Liver (tissue), 9 donors: ENCODE measurements around the gene WWP2. TPM values are rescaled to one million over a fixed set of nuclear protein-coding genes. Genes with fewer than 3 reads are reported as not detected.

ENCODE experiments used
- DNase-seq: peaks from one replicate; pipeline ENCODE4 v3.0.0-alpha.2; 2017; ENCODE audit warnings: low spot score
- H3K27ac ChIP-seq, 2 donors: one replicate each; pipeline ENCODE4 v1.7.0; 2013; ENCODE audit warnings: inconsistent platforms in 2 of 2, low read length in 2 of 2, control low read depth in 1 of 2, low read depth in 1 of 2, mild to moderate bottlenecking in 1 of 2
- H3K27me3 ChIP-seq, 4 donors: one replicate each; pipeline versions ENCODE4 v1.6.1 to v1.7.0; 2013; ENCODE audit warnings: low read length in 3 of 4, inconsistent platforms in 1 of 4, mild to moderate bottlenecking in 1 of 4, moderate library complexity in 1 of 4; ENCODE audit not compliant: control insufficient read depth in 4 of 4, insufficient read depth in 4 of 4
- H3K36me3 ChIP-seq, 4 donors: one replicate each; pipeline versions ENCODE4 v1.6.1 to v1.7.0; 2013; ENCODE audit warnings: low read length in 3 of 4, mild to moderate bottlenecking in 3 of 4, low read depth in 1 of 4, moderate library complexity in 1 of 4; ENCODE audit not compliant: control insufficient read depth in 4 of 4, insufficient read depth in 3 of 4
- H3K4me1 ChIP-seq, 4 donors: one replicate each; pipeline versions ENCODE4 v1.6.1 to v1.7.0; 2013; ENCODE audit warnings: low read length in 3 of 4, mild to moderate bottlenecking in 3 of 4, moderate library complexity in 1 of 4; ENCODE audit not compliant: control insufficient read depth in 4 of 4, insufficient read depth in 4 of 4
- H3K4me3 ChIP-seq, 3 donors: one replicate each; pipeline versions ENCODE4 v1.6.1 to v1.7.0; 2013; ENCODE audit warnings: low read length in 3 of 3, control low read depth in 1 of 3, low read depth in 1 of 3, mild to moderate bottlenecking in 1 of 3
- H3K9ac ChIP-seq, 2 donors: one replicate each; pipeline ENCODE4 v1.7.0; 2013; ENCODE audit warnings: low read length in 2 of 2, mild to moderate bottlenecking in 2 of 2, moderate library complexity in 2 of 2, control low read depth in 1 of 2, low read depth in 1 of 2
- H3K9me3 ChIP-seq, 4 donors: one replicate each; pipeline versions ENCODE4 v1.6.1 to v1.7.0; 2013; ENCODE audit warnings: low read length in 3 of 4; ENCODE audit not compliant: control insufficient read depth in 4 of 4
- ATF3 ChIP-seq: IDR thresholded peaks from 2 replicates; pipeline ENCODE4 v1.6.1; 2016; ENCODE audit warnings: antibody characterized with exemption
- CTCF ChIP-seq: fragments of 150-350 bp; IDR thresholded peaks from 2 replicates; pipeline ENCODE4 v1.5.1; 2017; ENCODE audit warnings: improper control_type of control experiment, low read depth, low read length; ENCODE audit not compliant: missing input control
- EGR1 ChIP-seq, 2 donors: IDR thresholded peaks; 2 replicates each; pipeline ENCODE4 v1.6.1; 2016 to 2018; ENCODE audit warnings: antibody characterized with exemption in 2 of 2, low read depth in 2 of 2
- FOXA1 ChIP-seq: IDR thresholded peaks from 2 replicates; pipeline ENCODE4 v1.6.1; 2016; ENCODE audit warnings: antibody characterized with exemption
- FOXA2 ChIP-seq: IDR thresholded peaks from 2 replicates; pipeline ENCODE4 v1.6.1; 2016; ENCODE audit warnings: antibody characterized with exemption
- GABPA ChIP-seq, 2 donors: IDR thresholded peaks in 1 of 2; conservative IDR thresholded peaks in 1 of 2; 2 replicates each; pipeline ENCODE4 v1.6.1; 2016; ENCODE audit warnings: antibody characterized with exemption in 2 of 2, mild to moderate bottlenecking in 1 of 2, moderate library complexity in 1 of 2
- HNF4G ChIP-seq: IDR thresholded peaks from 2 replicates; pipeline ENCODE4 v1.6.1; 2016; ENCODE audit warnings: antibody characterized with exemption
- JUND ChIP-seq, 2 donors: IDR thresholded peaks; 2 replicates each; pipeline ENCODE4 v1.6.1; 2016; ENCODE audit warnings: antibody characterized with exemption in 2 of 2
- MAX ChIP-seq: IDR thresholded peaks from 2 replicates; pipeline ENCODE4 v1.6.1; 2016; ENCODE audit warnings: antibody characterized with exemption
- RAD21 ChIP-seq, 2 donors: IDR thresholded peaks; 2 replicates each; pipeline ENCODE4 v1.6.1; 2016; ENCODE audit warnings: antibody characterized with exemption in 2 of 2, mild to moderate bottlenecking in 2 of 2
- REST ChIP-seq: IDR thresholded peaks from 2 replicates; pipeline ENCODE4 v1.6.1; 2016; ENCODE audit warnings: antibody characterized with exemption, mild to moderate bottlenecking
- RXRA ChIP-seq, 2 donors: IDR thresholded peaks; 2 replicates each; pipeline ENCODE4 v1.6.1; 2017 to 2018; ENCODE audit warnings: antibody characterized with exemption in 2 of 2, mild to moderate bottlenecking in 1 of 2
- SP1 ChIP-seq: IDR thresholded peaks from 2 replicates; pipeline ENCODE4 v1.6.1; 2018; ENCODE audit warnings: antibody characterized with exemption, mild to moderate bottlenecking
- TAF1 ChIP-seq: conservative IDR thresholded peaks from 2 replicates; pipeline ENCODE4 v1.6.1; 2016; ENCODE audit warnings: antibody characterized with exemption, mild to moderate bottlenecking
- YY1 ChIP-seq: IDR thresholded peaks from 2 replicates; pipeline ENCODE4 v1.6.1; 2016; ENCODE audit warnings: antibody characterized with exemption, mild to moderate bottlenecking
- ZBTB33 ChIP-seq: IDR thresholded peaks from 2 replicates; pipeline ENCODE4 v1.6.1; 2016; ENCODE audit warnings: antibody characterized with exemption
- WGBS: extraction: QIAGEN DNeasy Blood & Tissue Kit; methylation state at CpG from one replicate; pipeline ENCODE4 v1.1.7; 2013; 5-methylcytosine and 5-hydroxymethylcytosine counted together
- polyA plus RNA-seq, 2 donors: library from polyadenylated mRNA; stranded (reverse) in 1 of 2; unstranded in 1 of 2; fragments of 200-250 nt in 1 of 2; fragments of >200 nt in 1 of 2; fragmentation: Nextera tagmentation in 1 of 2; extraction: Ambion mirVana in 1 of 2; gene quantifications; one replicate each; pipeline versions ENCODE4 v1.2.1 to v1.2.3, GENCODE V29; 2013 to 2015
- total RNA-seq, 2 donors: library from RNA; depleted of rRNA; stranded (reverse); fragments of >200 nt; gene quantifications; one replicate each; pipeline ENCODE4 v1.2.3, GENCODE V29; 2014
- donor health status: healthy.
- donor health status: healthy.
- donor health status: healthy.
- donor health status: healthy.
- donor health status: healthy.

The WWP2 gene
- total and polyA plus RNA-seq, 4 donors = 8.6 to 22.7 (median 13.6) TPM

- peaks cover 9 to 41% (median 30%) of the 10 kb centered on the region in 4 donors for H3K36me3 ChIP-seq
- TF ChIP-seq CTCF (no peak), ATF3 (no peak), SP1 (no peak), GABPA (IDR thresholded peaks at IDR 0.05 in 1 of 2, conservative IDR thresholded peaks at IDR 0.05 in 1 of 2) (no peak), JUND (IDR thresholded peaks at IDR 0.05) (no peak), FOXA2 (no peak), REST (no peak), RXRA (IDR thresholded peaks at IDR 0.05) (no peak), FOXA1 (no peak), EGR1 (IDR thresholded peaks at IDR 0.05; ENCODE audit: low read depth in 2 of 2) (no peak), MAX (no peak), TAF1 (no peak), YY1 (no peak), ZBTB33 (no peak), HNF4G (no peak)
- 92% methylated on average over 8 of the region's 8 CpGs for WGBS
These were observed 112.1 kb downstream of the WWP2 start for GRCh38 chr16:69874271-69874670.

GRCh38 chr16:69880640-69881133 is 118.6 kb downstream of the WWP2 start:
- DNase-seq = no peak
- Histone ChIP-seq H3K27ac (no peak overlapping the region), H3K36me3 (peaks cover 0 to 21% (median 10%) of the 10 kb centered on the region in 4 donors), H3K9me3 (peaks cover 0 to 11% (median 3%) of the 10 kb centered on the region in 4 donors), H3K4me3 (no peak overlapping the region), H3K27me3 (no peaks in the 10 kb centered on the region), H3K9ac (no peak overlapping the region), H3K4me1 (no peaks in the 10 kb centered on the region)
- 94% methylated on average over 10 of the region's 10 CpGs for WGBS
- no peak for TF ChIP-seq TAF1
- TF ChIP-seq ZBTB33 = no peak
- TF ChIP-seq REST = no peak
- TF ChIP-seq RAD21 (IDR thresholded peaks at IDR 0.05) = no peak
- TF ChIP-seq CTCF = no peak

More at GRCh38 chr16:69874271-69874670, 112.1 kb downstream of the WWP2 start:
- no peaks in the 10 kb centered on the region for H3K27me3 ChIP-seq
- no peak overlapping the region for H3K4me3 ChIP-seq
- no peak overlapping the region for H3K9ac ChIP-seq
- H3K9me3 ChIP-seq = peaks cover 0 to 11% (median 3%) of the 10 kb centered on the region in 4 donors
- no peak overlapping the region for H3K27ac ChIP-seq
- no peaks in the 10 kb centered on the region for H3K4me1 ChIP-seq
- DNase-seq = no peak
